H1 (cell line): ENCODE results near the gene ADIRF. TPM values are rescaled to one million over a fixed set of nuclear protein-coding genes. Genes with fewer than 3 reads are reported as not detected.

Source experiments
- CTCF ChIA-PET: fragments of 300-600 bp; sonication (Branson Sonifier 250); formaldehyde crosslinking; loops from one replicate; lab custom pipeline; 2021; ENCODE audit not compliant: partially characterized antibody; lab: Charles Lee
- POLR2A ChIA-PET: fragments of 300-600 bp; sonication (Branson Sonifier 250); formaldehyde crosslinking; loops from one replicate; lab custom pipeline; 2021; ENCODE audit warnings: inconsistent platforms; ENCODE audit not compliant: partially characterized antibody; lab: Charles Lee
- DNase-seq, 2 experiments: peaks; one replicate each; pipeline versions ENCODE4 v3.0.0 to v3.0.0-alpha.2; 2010 to 2022; ENCODE audit warnings: low spot score in 2 of 2, low read depth in 1 of 2, mixed read lengths in 1 of 2
- FAIRE-seq: peaks from 2 replicates; lab custom pipeline; 2011; peaks lifted over from hg19 to GRCh38; lab: Jason Lieb, UNC
- H2AFZ ChIP-seq: 2 replicates; pipeline ENCODE4 v1.8.1; 2012; ENCODE audit warnings: low read length, inconsistent platforms
- H2AK5ac ChIP-seq: 2 replicates; pipeline ENCODE4 v1.6.1; 2013; ENCODE audit warnings: low read depth, low read length
- H2BK120ac ChIP-seq: replicated peaks from 2 replicates; pipeline ENCODE3; 2013; ENCODE audit warnings: low read depth, low read length, inconsistent platforms
- H2BK12ac ChIP-seq: 2 replicates; pipeline ENCODE4 v1.6.1; 2013; ENCODE audit warnings: low read depth, low read length
- H2BK15ac ChIP-seq: 2 replicates; pipeline ENCODE4 v1.6.1; 2013; ENCODE audit warnings: low read length
- H2BK20ac ChIP-seq: 2 replicates; pipeline ENCODE4 v1.6.1; 2013; ENCODE audit warnings: low read length
- H2BK5ac ChIP-seq: 2 replicates; pipeline ENCODE4 v1.6.1; 2013; ENCODE audit warnings: low read depth, low read length
- H3K14ac ChIP-seq: 2 replicates; pipeline ENCODE4 v1.6.1; 2013; ENCODE audit warnings: inconsistent platforms; ENCODE audit not compliant: insufficient read length
- H3K18ac ChIP-seq: 2 replicates; pipeline ENCODE4 v1.6.1; 2013; ENCODE audit warnings: low read length; ENCODE audit errors: extremely low read depth
- H3K23ac ChIP-seq: 2 replicates; pipeline ENCODE4 v1.6.1; 2013; ENCODE audit warnings: inconsistent platforms; ENCODE audit not compliant: insufficient read length
- H3K23me2 ChIP-seq: 2 replicates; pipeline ENCODE4 v1.6.1; 2013; ENCODE audit warnings: low read depth, low read length
- H3K27ac ChIP-seq: 2 replicates; pipeline ENCODE4 v1.6.1; 2011; ENCODE audit warnings: low read depth, low read length, inconsistent platforms
- H3K27me3 ChIP-seq, 4 experiments: replicated peaks in 1 of 4; 1 replicate in 1 of 4; 2 replicates in 3 of 4; pipeline versions ENCODE4 v1.6.1 to v1.8.1; 2011 to 2013; ENCODE audit warnings: low read length in 3 of 4, mild to moderate bottlenecking in 3 of 4, inconsistent platforms in 2 of 4, mixed read lengths in 2 of 4, moderate library complexity in 1 of 4; ENCODE audit not compliant: control insufficient read depth in 3 of 4, insufficient read depth in 3 of 4; ENCODE audit errors: extremely low read depth in 1 of 4
- H3K36me3 ChIP-seq, 4 experiments: 2 replicates each; pipeline versions ENCODE4 v1.6.1 to v1.8.1; 2011 to 2013; ENCODE audit warnings: mild to moderate bottlenecking in 4 of 4, low read length in 3 of 4, moderate library complexity in 2 of 4, control low read depth in 1 of 4, inconsistent platforms in 1 of 4; ENCODE audit not compliant: insufficient read depth in 4 of 4, control insufficient read depth in 2 of 4
- H3K4ac ChIP-seq: replicated peaks from 2 replicates; pipeline ENCODE3; 2013; ENCODE audit warnings: low read length, low read depth, mixed read lengths, inconsistent platforms; ENCODE audit not compliant: insufficient read length
- H3K4me1 ChIP-seq, 4 experiments: replicated peaks in 1 of 4; 1 replicate in 1 of 4; 2 replicates in 3 of 4; pipeline versions ENCODE4 v1.6.1 to v1.8.1; 2011 to 2013; ENCODE audit warnings: low read length in 3 of 4, inconsistent platforms in 2 of 4, mixed read lengths in 1 of 4; ENCODE audit not compliant: insufficient read depth in 4 of 4, control insufficient read depth in 3 of 4
- H3K4me2 ChIP-seq, 2 experiments: 2 replicates each; pipeline versions ENCODE4 v1.6.1 to v1.8.1; 2011 to 2013; ENCODE audit warnings: low read depth in 2 of 2, low read length in 2 of 2, control low read depth in 1 of 2, inconsistent platforms in 1 of 2, mild to moderate bottlenecking in 1 of 2; ENCODE audit not compliant: insufficient read depth in 1 of 2
- H3K4me3 ChIP-seq, 4 experiments: fragments of 200-600, 300-600 bp in 1 of 4; sonication (generic), shearing (Covaris generic), sonication (Bioruptor Twin) in 1 of 4; 2 replicates each; pipeline versions ENCODE4 v1.5.1 to v1.8.1; 2011 to 2016; ENCODE audit warnings: low read length in 4 of 4, low read depth in 3 of 4, control low read depth in 2 of 4, inconsistent platforms in 2 of 4, mild to moderate bottlenecking in 2 of 4, mixed read lengths in 1 of 4, moderate library complexity in 1 of 4; ENCODE audit not compliant: insufficient read depth in 2 of 4; ENCODE audit errors: extremely low read depth in 1 of 4
- H3K56ac ChIP-seq: replicated peaks from 2 replicates; pipeline ENCODE3; 2013; ENCODE audit warnings: low read depth, mild to moderate bottlenecking, mixed read lengths, low read length, inconsistent platforms; ENCODE audit not compliant: insufficient read length
- H3K79me1 ChIP-seq: 2 replicates; pipeline ENCODE4 v1.6.1; 2013; ENCODE audit warnings: low read depth, low read length, control low read depth
- H3K79me2 ChIP-seq, 2 experiments: 2 replicates each; pipeline versions ENCODE4 v1.6.1 to v1.8.1; 2012 to 2013; ENCODE audit warnings: low read length in 2 of 2, mild to moderate bottlenecking in 2 of 2, inconsistent platforms in 1 of 2; ENCODE audit not compliant: insufficient read depth in 2 of 2, control insufficient read depth in 1 of 2
- H3K9ac ChIP-seq, 4 experiments: replicated peaks in 1 of 4; 1 replicate in 1 of 4; 2 replicates in 3 of 4; pipeline versions ENCODE4 v1.6.1 to v1.8.1; 2011 to 2013; ENCODE audit warnings: low read depth in 3 of 4, low read length in 3 of 4, control low read depth in 2 of 4, mild to moderate bottlenecking in 2 of 4, moderate library complexity in 2 of 4, inconsistent platforms in 1 of 4; ENCODE audit errors: extremely low read depth in 1 of 4
- H3K9me3 ChIP-seq, 2 experiments: 2 replicates each; pipeline versions ENCODE4 v1.6.1 to v1.8.1; 2012 to 2013; ENCODE audit warnings: mild to moderate bottlenecking in 2 of 2, moderate library complexity in 2 of 2, control low read depth in 1 of 2, inconsistent platforms in 1 of 2, low read depth in 1 of 2, low read length in 1 of 2, mixed read lengths in 1 of 2; ENCODE audit not compliant: insufficient read depth in 2 of 2
- H4K20me1 ChIP-seq, 2 experiments: replicated peaks in 1 of 2; 2 replicates each; pipeline versions ENCODE3 to v1.8.1; 2011 to 2013; ENCODE audit warnings: inconsistent platforms in 2 of 2, low read length in 2 of 2, mild to moderate bottlenecking in 1 of 2; ENCODE audit not compliant: insufficient read depth in 2 of 2, control insufficient read depth in 1 of 2
- H4K5ac ChIP-seq: 2 replicates; pipeline ENCODE4 v1.6.1; 2013; ENCODE audit warnings: low read length, low read depth, mixed read lengths, inconsistent platforms; ENCODE audit not compliant: insufficient read length
- H4K8ac ChIP-seq: 2 replicates; pipeline ENCODE4 v1.8.0; 2013; ENCODE audit warnings: mild to moderate bottlenecking, moderate library complexity, low read length, inconsistent platforms; ENCODE audit not compliant: insufficient read depth; ENCODE audit errors: extremely low read depth
- H4K91ac ChIP-seq: replicated peaks from 2 replicates; pipeline ENCODE3; 2013; ENCODE audit warnings: low read length, mixed read lengths, inconsistent platforms; ENCODE audit not compliant: insufficient read length
- ASH2L ChIP-seq: fragments of 200-600, 300-600 bp; sonication (generic); IDR thresholded peaks from one replicate; pipeline ENCODE4 v1.7.1; 2017; ENCODE audit warnings: low read length
- CTBP2 ChIP-seq: IDR thresholded peaks from 2 replicates; pipeline ENCODE4 v1.7.0; 2011; ENCODE audit warnings: borderline replicate concordance, mild to moderate bottlenecking, moderate library complexity, mixed read lengths, low read length; ENCODE audit not compliant: insufficient read depth, insufficient read length
- EP300 ChIP-seq, 2 experiments: IDR thresholded peaks; 1 replicate in 1 of 2; 2 replicates in 1 of 2; pipeline ENCODE4 v1.6.1; 2011 to 2012; ENCODE audit warnings: low read depth in 2 of 2, low read length in 2 of 2, mild to moderate bottlenecking in 2 of 2, borderline replicate concordance in 1 of 2, inconsistent platforms in 1 of 2, moderate library complexity in 1 of 2
- FOSL1 ChIP-seq: IDR thresholded peaks from 2 replicates; pipeline ENCODE4 v1.6.1; 2011; ENCODE audit warnings: mild to moderate bottlenecking, low read depth, low read length, moderate library complexity; ENCODE audit not compliant: insufficient read depth
- GTF2F1 ChIP-seq: IDR thresholded peaks from 2 replicates; pipeline ENCODE4 v1.6.1; 2012; ENCODE audit warnings: low read depth, low read length, improper control_type of control experiment, borderline replicate concordance
- JUN ChIP-seq: IDR thresholded peaks from 2 replicates; pipeline ENCODE4 v1.6.1; 2011; ENCODE audit warnings: low read depth, mild to moderate bottlenecking, improper control_type of control experiment, low read length
- JUND ChIP-seq: IDR thresholded peaks from 2 replicates; pipeline ENCODE4 v1.6.1; 2011; ENCODE audit warnings: mild to moderate bottlenecking, improper control_type of control experiment, low read length
- KDM4A ChIP-seq: IDR thresholded peaks from one replicate; pipeline ENCODE4 v1.7.1; 2012; ENCODE audit warnings: low read depth, mild to moderate bottlenecking, moderate library complexity, low read length, inconsistent platforms; ENCODE audit not compliant: severe bottlenecking
- NRF1 ChIP-seq: IDR thresholded peaks from 2 replicates; pipeline ENCODE4 v1.6.1; 2011; ENCODE audit warnings: mild to moderate bottlenecking, low read depth, low read length, improper control_type of control experiment
- RFX5 ChIP-seq: IDR thresholded peaks from 2 replicates; pipeline ENCODE4 v1.6.1; 2011; ENCODE audit warnings: low read depth, low read length, improper control_type of control experiment, borderline replicate concordance
- SIRT6 ChIP-seq: IDR thresholded peaks from one replicate; pipeline ENCODE4 v1.7.1; 2012; ENCODE audit warnings: low read length, inconsistent platforms
- TCF12 ChIP-seq: IDR thresholded peaks from 2 replicates; pipeline ENCODE4 v1.6.1; 2011; ENCODE audit warnings: low read depth, mild to moderate bottlenecking, low read length
- WGBS, 2 experiments: shearing (Covaris generic) in 1 of 2; methylation state at CpG; one replicate each; pipeline versions ENCODE4 v1.1.6 to v1.1.7; 2013 to 2015; ENCODE audit warnings: low lambda C conversion rate in 2 of 2, mixed read lengths in 2 of 2, inconsistent platforms in 1 of 2, low coverage in 1 of 2, missing lambda C conversion rate in 1 of 2; ENCODE audit not compliant: insufficient replicate concordance in 2 of 2, insufficient coverage in 1 of 2, insufficient read length in 1 of 2; ENCODE audit errors: extremely low coverage in 1 of 2, missing lambda C conversion rate in 1 of 2; 5-methylcytosine and 5-hydroxymethylcytosine counted together
- polyA plus RNA-seq, 7 experiments: library from polyadenylated mRNA; depleted of rRNA in 3 of 7; stranded (reverse) in 5 of 7; unstranded in 2 of 7; fragments of >200 nt in 5 of 7; fragments of 200-250 nt in 2 of 7; gene quantifications; 1 replicate in 5 of 7; 2 replicates in 1 of 7; 4 replicates in 1 of 7; pipeline versions ENCODE4 v1.2.1 to v1.2.3, GENCODE V29; 2011 to 2013; ENCODE audit warnings: missing spikeins in 2 of 7, mixed read lengths in 2 of 7
- total RNA-seq: library from RNA; stranded (reverse); fragmentation: NEBNext Ultra II Directional; extraction: Animal tissue kit (Norgen Biotek cat#: 25700); gene quantifications from 2 replicates; pipeline ENCODE4 v1.2.1, GENCODE V29; 2021

The ADIRF gene
- total and polyA plus RNA-seq, 2 of the 8 experiments (the other 6 are each of a cell fraction or from before 2014, with no cell fraction given) = not detected

DNA sequence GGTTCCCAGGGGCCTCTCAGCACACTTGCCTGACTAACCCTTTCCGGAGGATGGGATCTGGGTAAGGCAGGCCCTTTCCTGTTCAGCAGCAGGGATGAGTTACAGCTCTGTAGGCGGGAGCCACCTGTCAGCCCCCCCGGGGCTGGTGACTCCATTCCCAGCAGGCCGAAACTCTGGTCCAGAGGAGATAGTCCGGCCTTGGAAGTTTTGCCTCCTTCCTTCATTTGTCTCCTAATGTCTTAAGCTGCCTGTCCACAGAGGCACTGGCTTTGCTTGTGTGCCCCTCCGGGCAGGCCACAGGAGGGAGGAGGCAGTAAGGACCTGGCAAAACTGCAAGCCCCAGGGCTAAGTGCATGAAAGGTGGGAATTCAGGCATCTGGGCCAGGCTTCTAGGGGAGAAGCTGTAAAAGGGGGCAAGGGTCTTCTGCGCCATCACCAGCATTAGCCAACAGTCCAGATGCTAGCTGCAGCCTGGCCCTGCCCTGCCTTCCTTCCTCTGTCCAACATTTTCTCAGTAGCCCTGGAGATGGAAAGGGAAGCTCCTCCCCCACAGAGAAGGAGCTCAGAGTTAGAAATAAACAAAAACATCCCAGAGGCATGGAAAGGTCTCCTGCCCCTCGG, 1.2 kb downstream of the ADIRF start:
- peak in 1 of 2 experiments; percentile 46 for DNase-seq
- Histone ChIP-seq H3K23me2 (peaks cover 12% of the 10 kb centered on the region; the same call in 1 of the 2 replicates), H2BK20ac (no peak overlapping the region), H2AFZ (no peak overlapping the region), H3K9ac (no peak overlapping the region; a peak in 1 of 7 replicates), H4K20me1 (no peaks in the 10 kb centered on the region), H2AK5ac (0 out of 2 replicates have a peak overlapping the region, but pooled peaks have one; percentile 16), H3K4ac (no peak overlapping the region), H3K27me3 (peaks cover 1 to 20% (median 16%) of the 10 kb centered on the region in 4 experiments), H3K79me2 (no peaks in the 10 kb centered on the region), H2BK12ac (no peak overlapping the region), H3K14ac (no peak overlapping the region), H2BK5ac (no peak overlapping the region), H3K4me3 (no peak overlapping the region), H3K4me1 (peaks cover 4 to 36% (median 29%) of the 10 kb centered on the region in 4 experiments), H3K18ac (no peak overlapping the region; the same call in 1 of the 2 replicates), H2BK120ac (no peak overlapping the region), H3K56ac (no peak overlapping the region), H3K27ac (no peak overlapping the region), H3K23ac (no peak overlapping the region), H3K79me1 (no peaks in the 10 kb centered on the region), H3K4me2 (peak overlapping the region in 1 of 2 experiments; percentile 68; a peak in 2 of 4 replicates), H4K8ac (no peak overlapping the region), H3K9me3 (no peaks in the 10 kb centered on the region), H4K91ac (no peak overlapping the region), H4K5ac (no peak overlapping the region), H3K36me3 (no peaks in the 10 kb centered on the region), H2BK15ac (0 out of 2 replicates have a peak overlapping the region, but pooled peaks have one; percentile 83)
- no peak for FAIRE-seq
- ChIA-PET CTCF (interaction anchor here (0.7 to 22.5 kb wide), 14 partner anchors 8 to 442 kb away, joined by 3 to 975 read pairs (median 4); partner anchors contain the start of genes MMRN2 and SNCG), POLR2A (interaction anchor here (1.2 to 3.2 kb wide), 9 partner anchors 9 to 123 kb away, joined by 3 to 14 read pairs (median 5); no protein-coding TSS in a partner anchor)
- WGBS, 2 experiments = 81% methylated on average over 7 of the region's 8 CpGs; no CpG with 5 or more reads in 1 of the 2 experiments
- TF ChIP-seq CTBP2 (no peak), TCF12 (no peak), RFX5 (no peak), JUND (no peak), NRF1 (no peak), GTF2F1 (no peak), ASH2L (no peak), KDM4A (no peak), JUN (no peak), FOSL1 (no peak), EP300 (IDR thresholded peaks at IDR 0.05; ENCODE audit: borderline replicate concordance in 1 of 2, low read depth in 2 of 2, low read length in 2 of 2) (no peak), SIRT6 (no peak)
